ENCODE measurements around the gene TNS3.

The TNS3 gene

DNA sequence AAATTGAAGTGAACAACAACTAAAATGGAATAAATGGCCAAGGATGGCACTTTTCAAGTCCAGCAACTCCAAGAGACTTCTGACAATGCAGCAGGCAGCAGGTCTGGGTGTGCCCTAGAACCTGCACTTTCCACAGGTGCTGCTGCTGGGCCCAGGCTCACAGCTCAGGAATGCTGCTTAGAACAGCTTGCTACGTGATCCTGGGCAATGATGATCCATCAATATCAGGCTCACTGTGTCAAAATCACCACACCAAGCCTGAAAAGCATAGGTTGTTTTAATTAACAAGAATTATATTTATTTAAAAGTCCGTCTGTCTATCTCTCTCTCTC, 148.4 kb downstream of the TNS3 start:
- FAIRE-seq (no peak), DNase-seq (ENCODE audit: low spot score) (no peak)

DNA sequence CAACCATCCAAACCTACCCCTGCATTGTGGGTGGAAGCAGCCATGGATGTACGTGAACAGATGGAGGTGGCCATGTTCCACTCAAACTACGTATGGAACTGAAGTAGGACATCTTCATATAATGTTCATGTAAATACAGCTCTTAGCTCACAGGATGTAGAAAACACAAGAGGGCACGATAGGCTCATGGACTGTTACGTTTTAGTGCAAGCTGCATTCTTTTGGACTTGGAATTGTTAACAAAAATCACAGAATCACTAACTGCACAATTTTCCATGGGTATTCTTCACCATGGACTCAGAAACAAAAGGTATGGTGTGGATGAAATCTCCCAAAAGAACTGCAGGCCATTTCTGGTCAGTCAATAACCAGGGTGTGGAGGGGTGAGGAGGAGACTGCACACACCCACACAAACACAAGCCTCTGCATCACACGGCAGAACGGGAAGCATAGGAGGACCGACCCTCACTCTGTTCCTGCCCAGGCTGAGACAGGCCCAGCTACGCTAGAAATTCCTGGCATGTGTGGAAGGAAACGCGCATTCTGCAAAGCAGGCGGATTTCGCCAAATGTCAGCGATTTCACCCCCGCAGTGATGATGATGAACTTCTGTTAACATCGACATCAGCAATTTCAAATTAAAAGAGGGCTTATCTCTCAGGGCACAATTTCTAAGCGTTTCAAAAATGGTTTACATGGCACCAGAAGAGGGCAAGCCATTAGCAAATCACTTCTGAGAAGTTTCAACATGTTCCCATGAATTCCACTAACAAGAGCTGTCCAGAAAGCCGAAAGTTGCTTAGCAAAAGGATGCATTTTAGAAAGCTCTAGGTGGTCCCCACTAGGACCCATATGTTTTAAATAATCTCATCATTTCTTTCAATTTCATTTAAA, 149.0 kb downstream of the TNS3 start:
- DNase-seq (ENCODE audit: low spot score) (no peak), FAIRE-seq (no peak)

DNA sequence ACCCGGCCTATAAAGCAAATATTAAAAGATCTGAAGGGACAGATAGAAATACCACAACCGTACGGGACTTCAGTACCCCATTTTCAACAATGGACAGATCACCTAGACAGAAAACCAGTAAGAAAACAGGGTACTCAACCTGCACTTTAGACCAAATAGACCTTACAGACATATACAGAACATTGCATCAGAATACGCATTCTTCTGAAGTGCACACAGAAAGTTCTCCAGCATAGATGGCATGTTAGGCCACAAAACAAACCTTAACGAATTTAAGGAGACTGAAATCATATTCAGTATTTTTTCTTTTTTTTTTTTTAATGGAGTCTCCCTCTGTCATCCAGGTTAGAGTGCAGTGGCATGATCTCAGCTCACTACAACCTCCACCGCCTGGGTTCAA, 151.5 kb downstream of the TNS3 start:
- FAIRE-seq, result no peak

DNA sequence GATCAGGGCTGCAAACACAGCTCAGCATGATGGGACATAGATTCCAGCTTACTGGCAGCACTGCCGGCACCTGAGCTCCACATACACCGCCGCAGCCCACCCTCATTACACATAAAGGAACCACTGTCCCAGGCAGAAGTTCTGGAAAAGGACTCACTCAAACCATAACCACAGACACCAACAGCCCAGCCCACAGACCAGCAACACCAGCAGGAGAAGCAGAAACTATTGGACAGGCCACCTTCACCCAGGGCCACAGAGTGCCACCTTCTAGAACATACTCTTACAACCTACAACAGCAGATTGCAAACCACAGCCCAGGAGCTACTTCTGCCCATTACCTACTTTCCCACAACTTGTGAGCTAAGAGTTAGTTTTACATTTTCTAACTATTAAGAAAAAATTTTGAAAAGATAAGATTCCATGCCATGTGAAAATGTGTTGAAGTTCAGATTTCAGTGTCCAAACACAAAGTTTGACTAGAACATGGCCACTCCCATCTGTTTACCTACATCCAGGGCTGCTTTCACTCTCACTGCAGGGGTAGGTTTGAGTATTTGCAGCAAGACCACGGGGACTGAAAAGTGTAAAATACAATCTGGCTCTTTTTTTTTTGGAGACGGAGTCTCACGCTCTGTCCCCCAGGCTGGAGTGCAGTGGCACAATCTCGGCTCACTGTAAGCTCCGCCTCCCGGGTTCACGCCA, 153.0 kb downstream of the TNS3 start:
- no peak for FAIRE-seq
- no peak for DNase-seq (ENCODE audit: low spot score)

More for the DNA sequence above, 151.5 kb downstream of the TNS3 start:
- no peak for DNase-seq (ENCODE audit: low spot score)

DNA sequence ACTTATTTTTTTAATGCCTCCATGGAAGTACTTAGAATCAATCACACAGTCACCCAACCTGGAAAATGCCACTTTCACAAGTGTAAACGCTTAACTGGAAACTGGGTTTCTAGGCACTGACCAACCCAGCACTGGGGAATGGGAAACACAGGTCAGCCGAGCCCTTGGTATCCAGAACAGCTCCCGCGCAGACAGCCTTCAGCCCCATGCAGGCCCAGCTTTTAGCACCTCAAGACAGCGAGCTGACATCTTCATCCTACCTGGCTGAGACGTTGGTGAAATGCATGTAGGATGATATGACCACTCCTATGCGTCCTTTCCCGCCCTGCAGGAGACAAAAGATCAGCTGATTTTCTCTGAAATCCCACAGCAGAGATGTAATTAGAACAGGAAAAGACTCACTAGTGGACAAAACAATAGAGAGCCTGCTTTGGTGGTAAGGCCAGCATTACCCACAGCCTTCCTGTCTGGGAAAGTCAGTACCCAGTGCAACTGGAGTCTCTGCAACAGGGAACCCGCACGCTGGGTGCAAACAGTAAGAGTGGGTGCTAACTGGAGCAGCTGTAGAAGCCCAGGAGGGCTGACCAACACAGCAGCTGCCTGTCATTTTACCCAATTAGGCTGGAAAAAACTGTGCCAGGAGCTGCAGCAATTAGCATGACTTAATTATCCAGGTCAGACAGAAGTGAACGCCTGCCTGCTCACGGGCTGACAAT, 153.7 kb downstream of the TNS3 start:
- no peak for DNase-seq (ENCODE audit: low spot score)

DNA sequence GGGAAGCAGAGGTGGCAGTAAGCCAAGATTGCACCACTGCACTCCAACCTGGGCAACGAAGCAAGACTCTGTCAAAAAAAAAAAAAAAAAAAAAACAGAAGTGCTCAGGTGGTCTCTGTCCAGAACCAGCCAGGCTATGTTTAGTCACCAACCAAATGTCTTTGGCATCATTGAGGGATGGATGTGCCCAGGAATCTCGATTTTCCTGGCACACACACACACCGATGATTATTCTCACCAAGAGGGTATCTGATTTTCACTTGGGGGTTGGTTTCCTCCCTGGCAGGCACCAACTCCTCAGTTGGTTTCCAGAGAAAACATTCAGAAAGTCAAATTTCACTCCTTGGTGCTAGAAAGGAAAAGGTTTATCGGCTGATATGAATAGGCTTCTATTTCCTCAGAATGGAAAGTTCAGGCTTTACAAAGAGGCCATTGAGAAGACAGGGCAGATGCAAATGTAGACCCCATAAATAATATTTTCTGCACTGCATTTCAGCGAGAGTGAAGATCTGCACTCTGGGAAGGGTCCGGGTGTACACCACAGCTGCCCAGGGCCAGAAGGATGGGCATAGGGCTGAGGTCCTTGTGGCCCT, 154.8 kb downstream of the TNS3 start:
- FAIRE-seq (no peak), DNase-seq (ENCODE audit: low spot score) (no peak)

More for the DNA sequence above, 153.7 kb downstream of the TNS3 start:
- FAIRE-seq, result no peak

DNA sequence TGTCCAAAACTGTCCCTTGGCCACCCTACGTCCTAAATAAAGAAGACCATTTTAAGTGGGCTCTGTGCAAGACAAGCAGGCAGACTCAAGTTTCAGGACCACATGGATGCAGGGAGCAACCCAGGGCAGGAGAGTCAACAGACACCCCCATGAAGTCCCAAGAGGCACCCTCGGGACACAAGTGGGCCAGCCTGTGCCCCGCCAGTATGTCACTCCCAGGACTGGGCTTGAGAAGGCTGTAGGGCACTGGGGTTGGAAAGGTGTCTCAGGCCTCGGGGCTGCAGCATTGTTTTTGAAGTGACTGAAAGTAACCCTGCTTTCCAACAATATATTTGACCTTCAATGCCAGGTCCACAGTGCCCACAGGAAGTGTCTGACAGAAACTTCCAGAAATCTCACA, 157.4 kb downstream of the TNS3 start:
- FAIRE-seq (no peak), DNase-seq (ENCODE audit: low spot score) (no peak)

DNA sequence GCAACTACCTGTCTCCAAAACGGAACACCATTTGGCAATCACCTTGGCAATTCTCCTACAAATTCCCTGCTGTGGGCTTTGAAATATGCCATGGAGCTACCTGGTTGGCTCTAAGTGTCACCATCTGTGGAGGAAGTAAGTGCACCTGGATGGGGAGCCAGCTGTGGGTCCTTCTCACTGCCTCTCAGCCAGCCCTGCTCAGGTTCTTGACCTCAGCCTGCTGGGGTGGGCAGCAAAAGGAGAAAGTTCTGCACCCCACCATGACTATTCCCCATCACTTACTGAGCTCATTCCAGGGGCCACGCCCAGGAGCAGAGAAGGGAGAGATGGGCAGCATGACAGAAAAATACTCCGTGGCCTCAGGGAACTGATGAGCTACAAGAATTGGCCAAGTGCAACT, 158.7 kb downstream of the TNS3 start:
- DNase-seq (ENCODE audit: low spot score) (no peak), FAIRE-seq (no peak)

DNA sequence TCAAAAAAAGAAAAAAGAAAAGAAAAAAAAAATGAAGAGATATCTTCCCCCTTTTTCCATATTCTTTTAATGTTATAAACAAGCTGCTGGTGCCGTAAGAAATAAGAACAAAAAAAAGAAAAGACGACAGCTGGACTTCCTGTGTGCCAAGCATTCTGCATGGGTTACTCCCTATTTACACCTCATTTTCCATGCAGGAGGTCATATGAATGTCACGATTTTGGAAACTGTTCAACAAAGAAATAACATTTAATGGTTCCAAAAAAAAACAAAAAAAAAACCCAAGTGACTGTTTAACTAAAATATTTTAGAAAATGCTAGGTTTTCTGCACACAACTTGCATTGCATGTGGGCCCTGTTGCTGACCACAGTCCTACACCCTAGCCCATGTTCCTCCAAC, 159.3 kb downstream of the TNS3 start:
- DNase-seq (ENCODE audit: low spot score) (no peak), FAIRE-seq (no peak)

DNA sequence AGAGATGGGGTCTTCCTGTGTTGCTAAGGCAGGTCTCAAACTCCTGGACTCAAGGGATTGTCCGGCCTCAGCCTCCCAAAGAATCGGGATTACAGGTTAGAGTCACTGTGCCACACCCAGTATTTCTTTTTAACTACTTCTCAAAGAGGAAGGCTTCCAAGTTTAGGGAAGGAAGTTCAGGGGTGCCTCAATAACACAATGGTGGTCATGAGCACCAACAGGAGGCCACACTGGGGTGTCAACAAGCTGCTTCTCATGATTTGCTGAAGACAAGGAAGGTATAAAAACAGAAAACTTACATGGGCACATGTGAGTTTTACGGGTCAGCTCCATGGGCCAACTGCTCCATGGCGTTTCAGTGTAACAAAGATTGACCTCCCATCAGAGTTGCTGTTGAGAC, 160.5 kb downstream of the TNS3 start:
- DNase-seq (ENCODE audit: low spot score) (no peak), FAIRE-seq (no peak)

DNA sequence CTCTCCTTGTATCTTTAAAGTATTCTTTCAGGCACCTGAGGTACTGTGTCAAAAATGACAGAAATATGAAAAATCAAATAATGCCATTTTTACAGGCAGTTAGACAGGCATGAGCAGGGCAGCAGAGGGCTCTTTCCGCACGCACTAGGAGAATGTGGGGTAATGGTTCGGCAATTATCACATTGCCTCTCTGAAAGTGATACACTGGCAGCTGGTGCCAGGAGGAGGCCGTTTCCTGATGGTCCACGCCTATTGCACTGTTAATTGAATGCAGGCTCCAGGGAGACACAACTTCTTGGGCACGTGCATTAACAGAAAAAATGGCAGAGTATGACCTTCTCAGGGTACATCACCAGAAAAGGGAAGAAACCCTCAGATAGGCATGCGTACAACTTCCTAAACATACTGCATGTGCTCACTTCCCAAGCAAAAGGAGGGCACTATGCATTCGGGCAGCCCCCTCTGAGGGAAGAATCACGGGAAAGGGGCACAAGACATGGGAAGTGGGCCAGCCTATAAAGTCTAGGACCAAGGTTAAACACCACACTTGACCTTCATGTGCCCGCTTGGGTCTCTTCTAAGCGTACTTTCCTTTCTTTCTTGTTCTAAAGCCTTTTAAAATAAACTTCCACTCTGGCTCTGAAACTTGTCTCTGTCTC, 161.7 kb downstream of the TNS3 start:
- no peak for FAIRE-seq
- no peak for DNase-seq (ENCODE audit: low spot score)

DNA sequence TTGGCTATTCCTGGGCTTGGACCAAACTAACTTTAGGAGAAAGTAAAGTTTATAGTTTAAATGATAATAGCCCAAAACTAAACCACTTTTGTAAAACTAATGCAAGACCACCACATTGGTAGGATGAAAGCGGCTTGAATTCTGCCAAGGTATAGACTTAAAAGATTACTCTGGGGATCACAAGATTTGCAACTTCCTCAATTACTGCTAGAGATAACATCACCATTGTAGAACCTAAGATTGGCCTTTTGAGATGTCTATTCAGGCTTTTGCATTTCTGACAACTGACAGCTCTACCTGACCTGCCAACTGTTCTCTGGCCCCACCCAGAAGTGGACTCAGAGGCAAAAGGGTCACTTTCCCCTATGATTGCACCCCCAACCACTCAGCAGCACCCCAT, 162.4 kb downstream of the TNS3 start:
- no peak for FAIRE-seq

DNA sequence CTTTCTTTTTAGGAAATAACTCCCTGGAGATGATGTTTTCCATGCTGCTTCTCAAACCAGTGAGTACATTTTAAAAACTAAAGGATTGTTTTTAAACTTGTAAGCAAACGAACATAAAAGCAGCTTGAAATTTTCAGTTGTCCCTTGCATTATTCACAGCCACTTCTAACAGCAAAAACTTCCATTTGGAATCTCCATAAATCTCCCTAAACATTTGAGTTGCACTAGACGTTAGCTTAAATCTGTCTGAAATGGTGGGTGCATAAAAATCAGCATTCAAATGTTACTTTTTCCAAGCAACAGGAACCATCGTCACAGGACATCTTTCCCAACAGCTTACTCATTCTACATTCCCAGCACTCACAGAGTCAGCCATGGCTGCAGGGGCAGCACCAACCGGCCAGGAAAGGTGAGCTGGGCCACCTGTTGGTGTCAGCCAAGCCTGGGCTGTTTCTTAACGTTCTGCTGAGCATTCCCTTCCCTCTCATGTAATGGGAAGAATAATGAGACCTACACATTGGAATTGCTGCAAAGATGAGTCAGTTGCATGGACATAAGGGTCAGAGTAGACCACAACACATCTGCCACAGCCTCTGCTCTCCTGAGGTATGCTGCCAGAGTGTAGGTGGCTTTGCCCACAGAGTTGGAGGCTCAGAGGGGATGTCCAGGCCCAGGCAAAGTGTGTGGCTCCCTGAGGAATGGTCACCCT, 163.2 kb downstream of the TNS3 start:
- FAIRE-seq (no peak), DNase-seq (ENCODE audit: low spot score) (peak; percentile 62)

More for the DNA sequence above, 162.4 kb downstream of the TNS3 start:
- DNase-seq (ENCODE audit: low spot score), result no peak

DNA sequence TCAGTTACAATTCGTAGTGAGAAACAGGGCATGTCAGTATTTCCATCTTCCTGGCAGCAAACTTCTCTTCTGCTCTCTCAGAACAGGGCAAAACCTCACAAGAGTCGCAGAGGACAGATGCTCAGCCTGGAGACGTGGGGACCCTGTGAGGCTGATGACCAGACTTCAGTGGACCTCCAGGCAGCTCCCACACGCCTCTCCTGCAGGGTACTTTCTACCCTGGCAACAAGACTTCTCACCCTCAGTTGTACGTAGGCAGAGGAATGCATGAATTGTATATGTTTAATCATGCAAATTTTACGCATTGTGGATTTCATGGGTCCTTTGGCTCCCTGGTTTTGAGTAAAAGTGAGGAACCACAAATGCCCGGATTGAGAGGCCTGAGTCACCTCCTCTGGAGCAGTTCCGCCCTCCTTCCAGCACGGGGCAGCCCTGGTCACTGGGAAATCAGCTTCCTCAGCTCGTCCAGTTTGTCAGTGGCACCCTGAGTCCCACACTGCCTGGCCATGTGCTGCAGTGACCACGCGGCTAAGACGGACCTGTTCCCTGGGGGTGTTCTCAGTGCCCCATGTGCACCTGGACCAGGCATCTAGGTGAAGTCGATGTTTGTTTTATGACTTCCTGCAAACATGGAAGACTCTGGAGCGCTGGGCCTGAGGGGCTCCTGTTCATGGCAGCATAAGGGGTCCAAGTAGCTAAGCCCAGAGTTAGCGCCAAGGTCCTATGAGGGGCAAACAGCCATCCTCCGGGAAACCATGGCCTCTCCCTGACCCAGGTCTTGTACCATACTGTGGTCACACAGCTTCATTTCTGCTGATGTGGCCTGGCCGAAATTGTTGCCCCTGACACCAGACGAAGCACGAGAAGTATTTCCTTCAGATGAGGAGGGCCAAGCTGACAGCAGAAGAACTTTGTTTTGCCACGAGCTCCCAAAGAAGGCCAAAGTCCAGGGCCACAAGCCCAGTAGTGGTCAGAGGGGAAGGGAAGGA, 165.1 kb downstream of the TNS3 start:
- FAIRE-seq (no peak), DNase-seq (ENCODE audit: low spot score) (no peak)

DNA sequence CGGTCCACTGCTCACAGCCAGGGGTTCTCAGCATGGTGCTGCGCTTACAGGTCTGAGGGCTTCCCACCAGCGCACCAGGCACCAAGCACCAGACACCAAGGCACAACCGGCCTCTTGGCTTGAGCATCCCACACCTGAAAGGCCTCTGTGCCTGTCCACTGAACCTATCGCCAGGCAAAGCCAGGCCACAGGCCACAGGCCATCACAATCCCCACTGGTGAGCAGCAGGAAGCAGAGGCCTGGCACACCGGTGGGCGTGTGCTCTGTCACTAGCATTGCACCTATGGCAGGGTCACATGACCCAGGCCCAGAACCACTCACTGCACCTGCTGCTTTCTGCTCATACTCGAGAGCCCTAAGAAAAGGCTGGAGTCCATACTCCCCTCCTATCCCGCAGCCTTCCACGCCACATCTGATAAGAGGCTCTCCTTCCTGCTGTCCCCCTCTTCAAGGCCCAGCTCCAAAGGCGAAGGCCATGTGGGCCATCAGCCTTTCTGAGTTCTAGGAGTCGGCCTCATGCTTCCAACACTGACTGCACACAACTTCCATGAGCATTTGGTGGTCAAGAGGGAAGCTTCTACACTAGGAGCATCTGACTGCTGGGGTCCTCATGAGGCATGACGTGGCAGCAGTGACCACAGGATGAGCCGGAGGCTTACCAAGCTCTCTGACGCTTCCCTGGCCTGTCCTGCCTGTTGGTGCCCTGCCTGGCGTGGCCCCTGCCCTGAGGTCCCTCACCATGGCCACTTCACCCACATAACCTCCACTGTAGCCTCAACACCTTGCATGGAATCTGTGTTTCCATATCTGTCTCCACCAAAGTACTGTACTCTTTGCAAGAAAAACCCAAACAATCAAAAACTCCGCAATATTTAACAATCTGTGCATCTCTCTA, 166.3 kb downstream of the TNS3 start:
- DNase-seq (ENCODE audit: low spot score), result no peak
- FAIRE-seq, result no peak

DNA sequence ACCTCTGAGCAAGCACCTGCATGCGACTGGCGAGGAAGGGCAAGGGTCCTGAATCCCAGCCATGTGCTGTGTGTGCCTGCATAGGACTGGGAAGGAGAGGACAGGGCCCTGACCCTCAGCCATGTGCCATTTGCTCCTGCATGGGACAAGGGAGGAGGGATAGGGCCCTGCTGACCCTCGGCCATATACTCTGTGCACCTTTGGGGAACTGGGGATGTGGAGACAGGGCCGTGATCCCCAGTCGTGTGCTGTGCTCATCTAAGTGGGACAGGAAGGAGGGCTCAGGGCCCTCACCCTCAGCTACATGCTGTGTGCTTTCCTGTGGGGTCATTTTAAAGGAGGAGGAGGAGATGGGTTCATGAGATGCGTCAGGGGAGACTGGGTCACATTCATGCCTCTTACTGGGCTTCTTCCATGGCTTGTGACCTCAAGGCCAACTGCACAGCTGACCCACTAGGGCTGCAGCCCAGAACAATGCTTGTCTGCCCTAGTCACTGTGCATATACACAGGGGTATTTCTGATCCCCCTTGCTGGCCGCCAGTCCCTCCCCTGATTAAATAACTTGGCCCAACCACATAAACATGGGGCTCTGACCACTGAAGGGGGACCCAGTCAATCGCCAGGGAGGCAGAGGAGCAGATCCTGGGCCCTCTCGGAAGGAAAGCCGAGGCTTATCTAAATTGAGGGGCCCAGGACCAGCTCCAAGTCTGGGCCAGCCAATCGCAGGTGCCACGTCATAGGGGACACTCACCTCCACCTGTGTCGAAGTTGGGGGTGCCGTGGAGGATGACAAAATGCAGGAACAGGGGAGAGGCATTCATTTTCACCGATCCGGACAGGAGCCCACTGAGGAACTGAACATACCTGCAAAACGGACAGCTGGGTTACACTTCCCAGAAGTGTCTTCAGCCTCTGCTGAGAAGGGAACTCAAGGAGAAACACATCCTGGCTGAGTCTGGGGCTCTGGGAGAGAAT, 167.3 kb downstream of the TNS3 start:
- FAIRE-seq (no peak), DNase-seq (ENCODE audit: low spot score) (no peak)

Measured in RCC 7860 (cell line).